ENCODE measurements around the gene UBE4B. TPM values are rescaled to one million over a fixed set of nuclear protein-coding genes. Genes with fewer than 3 reads are reported as not detected.

Gene UBE4B
- polyA plus RNA-seq, 4 donors = 8.6 to 47.3 (median 19.8) TPM

- Histone ChIP-seq H3K27me3 (ENCODE audit: control insufficient read depth in 3 of 3, insufficient read depth in 3 of 3, low read length in 3 of 3) (no peaks in the 10 kb centered on the region), H3K9me3 (ENCODE audit: control insufficient read depth in 2 of 2, insufficient read depth in 1 of 2, low read depth in 1 of 2, low read length in 1 of 2) (peaks cover 0 to 2% of the 10 kb centered on the region in 2 donors), H3K4me1 (ENCODE audit: control insufficient read depth in 3 of 3, insufficient read depth in 2 of 3, low read depth in 1 of 3, low read length in 2 of 3) (no peaks in the 10 kb centered on the region), H3K27ac (ENCODE audit: low read depth in 1 of 3, low read length in 2 of 3) (no peak overlapping the region), H3K36me3 (ENCODE audit: control insufficient read depth in 3 of 3, insufficient read depth in 2 of 3, low read depth in 1 of 3, low read length in 3 of 3) (peaks cover 4 to 42% (median 6%) of the 10 kb centered on the region in 3 donors), H3K4me3 (ENCODE audit: low read depth in 1 of 3, low read length in 3 of 3) (no peak overlapping the region)
- FAIRE-seq (no peak), DNase-seq (no peak)
- WGBS, 3 donors = 91 to 94% (median 94%) methylated on average over 7 of the region's 7 CpGs
Measured at GRCh38 chr1:10143961-10144485, 111.3 kb downstream of the UBE4B start.

GRCh38 chr1:10146391-10146790 lies 113.6 kb downstream of the UBE4B start:
- FAIRE-seq (no peak), DNase-seq (no peak)
- 95 to 99% (median 98%) methylated on average over 8 of the region's 8 CpGs for WGBS, 3 donors
- Histone ChIP-seq H3K27me3 (ENCODE audit: control insufficient read depth in 3 of 3, insufficient read depth in 3 of 3, low read length in 3 of 3) (no peaks in the 10 kb centered on the region), H3K4me3 (ENCODE audit: low read depth in 1 of 3, low read length in 3 of 3) (no peak overlapping the region), H3K9me3 (ENCODE audit: control insufficient read depth in 2 of 2, insufficient read depth in 1 of 2, low read depth in 1 of 2, low read length in 1 of 2) (no peaks in the 10 kb centered on the region), H3K36me3 (ENCODE audit: control insufficient read depth in 3 of 3, insufficient read depth in 2 of 3, low read depth in 1 of 3, low read length in 3 of 3) (peaks cover 2 to 36% (median 4%) of the 10 kb centered on the region in 3 donors), H3K27ac (ENCODE audit: low read depth in 1 of 3, low read length in 2 of 3) (no peak overlapping the region), H3K4me1 (ENCODE audit: control insufficient read depth in 3 of 3, insufficient read depth in 2 of 3, low read depth in 1 of 3, low read length in 2 of 3) (no peaks in the 10 kb centered on the region)

- H3K36me3 ChIP-seq (ENCODE audit: control insufficient read depth in 3 of 3, insufficient read depth in 2 of 3, low read depth in 1 of 3, low read length in 3 of 3) = peaks cover 2 to 38% (median 4%) of the 10 kb centered on the region in 3 donors
- no peaks in the 10 kb centered on the region for H3K4me1 ChIP-seq (ENCODE audit: control insufficient read depth in 3 of 3, insufficient read depth in 2 of 3, low read depth in 1 of 3, low read length in 2 of 3)
Measured at GRCh38 chr1:10149231-10149630, 116.5 kb downstream of the UBE4B start.

GRCh38 chr1:10152709-10153284 lies 120.0 kb downstream of the UBE4B start:
- DNase-seq = peak; percentile 66 to 77
- no peak for FAIRE-seq
- peaks cover 0 to 36% (median 2%) of the 10 kb centered on the region in 3 donors for H3K36me3 ChIP-seq (ENCODE audit: control insufficient read depth in 3 of 3, insufficient read depth in 2 of 3, low read depth in 1 of 3, low read length in 3 of 3)
- WGBS, 3 donors = 60 to 87% (median 79%) methylated on average over 8 of the region's 8 CpGs
- H3K9me3 ChIP-seq (ENCODE audit: control insufficient read depth in 2 of 2, insufficient read depth in 1 of 2, low read depth in 1 of 2, low read length in 1 of 2) = no peaks in the 10 kb centered on the region
- no peaks in the 10 kb centered on the region for H3K27me3 ChIP-seq (ENCODE audit: control insufficient read depth in 3 of 3, insufficient read depth in 3 of 3, low read length in 3 of 3)
- no peak overlapping the region for H3K4me3 ChIP-seq (ENCODE audit: low read depth in 1 of 3, low read length in 3 of 3)
- no peak overlapping the region for H3K27ac ChIP-seq (ENCODE audit: low read depth in 1 of 3, low read length in 2 of 3)
- H3K4me1 ChIP-seq (ENCODE audit: control insufficient read depth in 3 of 3, insufficient read depth in 2 of 3, low read depth in 1 of 3, low read length in 2 of 3) = no peaks in the 10 kb centered on the region

More at GRCh38 chr1:10149231-10149630, 116.5 kb downstream of the UBE4B start:
- H3K4me3 ChIP-seq (ENCODE audit: low read depth in 1 of 3, low read length in 3 of 3) = no peak overlapping the region
- no peaks in the 10 kb centered on the region for H3K27me3 ChIP-seq (ENCODE audit: control insufficient read depth in 3 of 3, insufficient read depth in 3 of 3, low read length in 3 of 3)
- FAIRE-seq = no peak
- H3K9me3 ChIP-seq (ENCODE audit: control insufficient read depth in 2 of 2, insufficient read depth in 1 of 2, low read depth in 1 of 2, low read length in 1 of 2) = no peaks in the 10 kb centered on the region
- H3K27ac ChIP-seq (ENCODE audit: low read depth in 1 of 3, low read length in 2 of 3) = no peak overlapping the region
- DNase-seq = no peak

- Histone ChIP-seq H3K4me3 (ENCODE audit: low read depth in 1 of 3, low read length in 3 of 3) (no peak overlapping the region), H3K9me3 (ENCODE audit: control insufficient read depth in 2 of 2, insufficient read depth in 1 of 2, low read depth in 1 of 2, low read length in 1 of 2) (no peaks in the 10 kb centered on the region), H3K27ac (ENCODE audit: low read depth in 1 of 3, low read length in 2 of 3) (no peak overlapping the region), H3K4me1 (ENCODE audit: control insufficient read depth in 3 of 3, insufficient read depth in 2 of 3, low read depth in 1 of 3, low read length in 2 of 3) (peaks cover 0 to 4% (median 0%) of the 10 kb centered on the region in 3 donors), H3K27me3 (ENCODE audit: control insufficient read depth in 3 of 3, insufficient read depth in 3 of 3, low read length in 3 of 3) (no peaks in the 10 kb centered on the region), H3K36me3 (ENCODE audit: control insufficient read depth in 3 of 3, insufficient read depth in 2 of 3, low read depth in 1 of 3, low read length in 3 of 3) (peaks cover 0 to 35% (median 6%) of the 10 kb centered on the region in 3 donors)
- FAIRE-seq (no peak), DNase-seq (no peak)
- 62 to 82% (median 76%) methylated on average over 4 of the region's 4 CpGs for WGBS, 3 donors
Measured at GRCh38 chr1:10155087-10155712, 122.4 kb downstream of the UBE4B start.

GRCh38 chr1:10160173-10160572 lies 127.4 kb downstream of the UBE4B start:
- H3K4me1 ChIP-seq (ENCODE audit: control insufficient read depth in 3 of 3, insufficient read depth in 2 of 3, low read depth in 1 of 3, low read length in 2 of 3) = peaks cover 0 to 8% (median 0%) of the 10 kb centered on the region in 3 donors
- 22 to 67% (median 35%) methylated on average over 3 of the region's 3 CpGs for WGBS, 3 donors
- DNase-seq (peak; percentile 16 to 30), FAIRE-seq (no peak)
- H3K4me3 ChIP-seq (ENCODE audit: low read depth in 1 of 3, low read length in 3 of 3) = no peak overlapping the region
- H3K27me3 ChIP-seq (ENCODE audit: control insufficient read depth in 3 of 3, insufficient read depth in 3 of 3, low read length in 3 of 3) = no peaks in the 10 kb centered on the region
- no peaks in the 10 kb centered on the region for H3K9me3 ChIP-seq (ENCODE audit: control insufficient read depth in 2 of 2, insufficient read depth in 1 of 2, low read depth in 1 of 2, low read length in 1 of 2)
- H3K27ac ChIP-seq (ENCODE audit: low read depth in 1 of 3, low read length in 2 of 3) = no peak overlapping the region
- H3K36me3 ChIP-seq (ENCODE audit: control insufficient read depth in 3 of 3, insufficient read depth in 2 of 3, low read depth in 1 of 3, low read length in 3 of 3) = peaks cover 4 to 50% (median 18%) of the 10 kb centered on the region in 3 donors

GRCh38 chr1:10160907-10161490 lies 128.2 kb downstream of the UBE4B start:
- H3K36me3 ChIP-seq (ENCODE audit: control insufficient read depth in 3 of 3, insufficient read depth in 2 of 3, low read depth in 1 of 3, low read length in 3 of 3) = peaks cover 4 to 54% (median 18%) of the 10 kb centered on the region in 3 donors
- no peaks in the 10 kb centered on the region for H3K9me3 ChIP-seq (ENCODE audit: control insufficient read depth in 2 of 2, insufficient read depth in 1 of 2, low read depth in 1 of 2, low read length in 1 of 2)
- H3K4me3 ChIP-seq (ENCODE audit: low read depth in 1 of 3, low read length in 3 of 3) = no peak overlapping the region
- no peaks in the 10 kb centered on the region for H3K27me3 ChIP-seq (ENCODE audit: control insufficient read depth in 3 of 3, insufficient read depth in 3 of 3, low read length in 3 of 3)
- no peak overlapping the region for H3K27ac ChIP-seq (ENCODE audit: low read depth in 1 of 3, low read length in 2 of 3)
- 57 to 75% (median 74%) methylated on average over 12 of the region's 12 CpGs for WGBS, 3 donors
- FAIRE-seq (no peak), DNase-seq (no peak)
- peaks cover 0 to 8% (median 0%) of the 10 kb centered on the region in 3 donors for H3K4me1 ChIP-seq (ENCODE audit: control insufficient read depth in 3 of 3, insufficient read depth in 2 of 3, low read depth in 1 of 3, low read length in 2 of 3)

- no peak for DNase-seq
- no peak overlapping the region for H3K27ac ChIP-seq (ENCODE audit: low read depth in 1 of 3, low read length in 2 of 3)
Measured at GRCh38 chr1:10161541-10162290, 129.0 kb downstream of the UBE4B start.

More at GRCh38 chr1:10161541-10162290, 129.0 kb downstream of the UBE4B start:
- Histone ChIP-seq H3K4me3 (ENCODE audit: low read depth in 1 of 3, low read length in 3 of 3) (no peak overlapping the region), H3K9me3 (ENCODE audit: control insufficient read depth in 2 of 2, insufficient read depth in 1 of 2, low read depth in 1 of 2, low read length in 1 of 2) (no peaks in the 10 kb centered on the region), H3K27me3 (ENCODE audit: control insufficient read depth in 3 of 3, insufficient read depth in 3 of 3, low read length in 3 of 3) (no peaks in the 10 kb centered on the region), H3K4me1 (ENCODE audit: control insufficient read depth in 3 of 3, insufficient read depth in 2 of 3, low read depth in 1 of 3, low read length in 2 of 3) (peaks cover 0 to 8% (median 0%) of the 10 kb centered on the region in 3 donors), H3K36me3 (ENCODE audit: control insufficient read depth in 3 of 3, insufficient read depth in 2 of 3, low read depth in 1 of 3, low read length in 3 of 3) (peaks cover 4 to 59% (median 18%) of the 10 kb centered on the region in 3 donors)
- 83 to 94% (median 93%) methylated on average over 17 of the region's 17 CpGs for WGBS, 3 donors
- FAIRE-seq = no peak

Measured in small intestine (tissue), 7 donors.